ENCODE measurements around the gene ZNF516. TPM values are rescaled to one million over a fixed set of nuclear protein-coding genes. Genes with fewer than 3 reads are reported as not detected.

Gene ZNF516
- total and polyA plus RNA-seq, 2 of the 13 experiments (the other 11 are each of a cell fraction or from before 2014, with no cell fraction given): 16.6 to 18.7 TPM

DNA sequence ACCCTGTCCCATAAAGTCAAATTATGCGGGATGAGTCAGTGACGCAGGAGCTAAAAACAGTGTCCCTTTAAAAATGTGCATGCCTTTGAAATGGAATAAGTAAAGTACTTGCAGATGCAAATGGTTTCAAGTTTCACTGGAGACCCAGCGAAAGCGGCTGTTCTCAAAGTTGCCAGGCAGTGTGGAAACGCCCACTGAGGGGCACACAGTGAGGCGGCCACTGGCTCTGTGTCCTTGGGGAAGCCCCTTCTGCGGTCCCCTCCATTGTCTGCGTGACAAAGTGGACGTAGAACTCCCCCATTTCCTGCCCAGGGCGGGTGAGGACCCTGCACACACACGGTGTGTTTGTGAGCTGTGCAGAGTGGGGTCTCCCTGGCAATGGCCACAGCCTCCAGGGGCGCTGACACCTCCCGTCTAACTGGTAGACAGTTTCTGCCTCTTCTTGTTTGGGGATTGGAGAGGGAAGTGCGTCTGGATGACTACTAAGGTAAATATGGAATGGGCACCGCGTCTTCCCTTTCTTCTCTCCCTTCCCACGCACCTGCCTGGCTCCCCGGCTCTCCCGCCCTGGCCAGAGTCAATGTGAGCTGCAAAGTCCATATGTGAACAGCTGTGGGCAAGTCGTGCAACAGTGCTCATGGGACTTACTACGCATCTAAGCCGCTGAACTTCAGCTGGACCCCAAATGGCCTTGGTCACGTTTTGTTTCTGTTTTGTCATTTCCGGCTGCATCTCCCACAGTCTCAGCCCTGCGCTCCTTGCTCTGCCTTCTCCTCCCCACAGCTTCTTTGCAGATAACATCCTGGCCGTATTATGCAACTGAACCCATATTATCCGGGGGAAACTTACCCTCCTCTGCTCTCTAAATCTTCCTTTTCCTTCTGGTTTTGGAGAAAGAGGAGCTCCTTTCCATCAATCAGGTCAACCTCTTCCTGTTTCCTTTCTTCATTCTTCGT lies 33.7 kb upstream of the ZNF516 start (continued):
- TF ChIP-seq GABPA (IDR thresholded peaks at IDR 0.05; ENCODE audit: low read depth, low read length) (no peak; the same call in 1 of the 2 replicates), GABPA (CRISPR knock-in tag; IDR thresholded peaks at IDR 0.05; ENCODE audit: low read depth) (peak; percentile 67), GATAD2A (CRISPR knock-in tag; IDR thresholded peaks at IDR 0.05) (0 out of 2 replicates have a peak, but pooled peaks have one; percentile 3), ARNT (IDR thresholded peaks at IDR 0.05) (no peak), TSC22D2 (CRISPR knock-in tag; IDR thresholded peaks at IDR 0.05; ENCODE audit: borderline replicate concordance) (no peak), DMAP1 (CRISPR knock-in tag; IDR thresholded peaks at IDR 0.05) (no peak), DR1 (CRISPR knock-in tag; IDR thresholded peaks at IDR 0.05) (no peak), ZNF558 (CRISPR knock-in tag; IDR thresholded peaks at IDR 0.05; ENCODE audit: borderline replicate concordance) (0 out of 2 replicates have a peak, but pooled peaks have one; percentile 75), ZNF501 (CRISPR knock-in tag; IDR thresholded peaks at IDR 0.05) (0 out of 2 replicates have a peak, but pooled peaks have one; percentile 7), E2F5 (CRISPR knock-in tag; conservative IDR thresholded peaks at IDR 0.05) (no peak), FOXO4 (CRISPR knock-in tag; conservative IDR thresholded peaks at IDR 0.05) (0 out of 2 replicates have a peak, but pooled peaks have one; percentile 93), ZNF441 (CRISPR knock-in tag; IDR thresholded peaks at IDR 0.05; ENCODE audit: borderline replicate concordance) (0 out of 2 replicates have a peak, but pooled peaks have one; percentile 18), THYN1 (CRISPR knock-in tag; IDR thresholded peaks at IDR 0.05; ENCODE audit: borderline replicate concordance, low read depth) (no peak), ZMAT3 (CRISPR knock-in tag; conservative IDR thresholded peaks at IDR 0.05) (0 out of 2 replicates have a peak, but pooled peaks have one; percentile 24)
- TF ChIP-seq, protein P1, sequence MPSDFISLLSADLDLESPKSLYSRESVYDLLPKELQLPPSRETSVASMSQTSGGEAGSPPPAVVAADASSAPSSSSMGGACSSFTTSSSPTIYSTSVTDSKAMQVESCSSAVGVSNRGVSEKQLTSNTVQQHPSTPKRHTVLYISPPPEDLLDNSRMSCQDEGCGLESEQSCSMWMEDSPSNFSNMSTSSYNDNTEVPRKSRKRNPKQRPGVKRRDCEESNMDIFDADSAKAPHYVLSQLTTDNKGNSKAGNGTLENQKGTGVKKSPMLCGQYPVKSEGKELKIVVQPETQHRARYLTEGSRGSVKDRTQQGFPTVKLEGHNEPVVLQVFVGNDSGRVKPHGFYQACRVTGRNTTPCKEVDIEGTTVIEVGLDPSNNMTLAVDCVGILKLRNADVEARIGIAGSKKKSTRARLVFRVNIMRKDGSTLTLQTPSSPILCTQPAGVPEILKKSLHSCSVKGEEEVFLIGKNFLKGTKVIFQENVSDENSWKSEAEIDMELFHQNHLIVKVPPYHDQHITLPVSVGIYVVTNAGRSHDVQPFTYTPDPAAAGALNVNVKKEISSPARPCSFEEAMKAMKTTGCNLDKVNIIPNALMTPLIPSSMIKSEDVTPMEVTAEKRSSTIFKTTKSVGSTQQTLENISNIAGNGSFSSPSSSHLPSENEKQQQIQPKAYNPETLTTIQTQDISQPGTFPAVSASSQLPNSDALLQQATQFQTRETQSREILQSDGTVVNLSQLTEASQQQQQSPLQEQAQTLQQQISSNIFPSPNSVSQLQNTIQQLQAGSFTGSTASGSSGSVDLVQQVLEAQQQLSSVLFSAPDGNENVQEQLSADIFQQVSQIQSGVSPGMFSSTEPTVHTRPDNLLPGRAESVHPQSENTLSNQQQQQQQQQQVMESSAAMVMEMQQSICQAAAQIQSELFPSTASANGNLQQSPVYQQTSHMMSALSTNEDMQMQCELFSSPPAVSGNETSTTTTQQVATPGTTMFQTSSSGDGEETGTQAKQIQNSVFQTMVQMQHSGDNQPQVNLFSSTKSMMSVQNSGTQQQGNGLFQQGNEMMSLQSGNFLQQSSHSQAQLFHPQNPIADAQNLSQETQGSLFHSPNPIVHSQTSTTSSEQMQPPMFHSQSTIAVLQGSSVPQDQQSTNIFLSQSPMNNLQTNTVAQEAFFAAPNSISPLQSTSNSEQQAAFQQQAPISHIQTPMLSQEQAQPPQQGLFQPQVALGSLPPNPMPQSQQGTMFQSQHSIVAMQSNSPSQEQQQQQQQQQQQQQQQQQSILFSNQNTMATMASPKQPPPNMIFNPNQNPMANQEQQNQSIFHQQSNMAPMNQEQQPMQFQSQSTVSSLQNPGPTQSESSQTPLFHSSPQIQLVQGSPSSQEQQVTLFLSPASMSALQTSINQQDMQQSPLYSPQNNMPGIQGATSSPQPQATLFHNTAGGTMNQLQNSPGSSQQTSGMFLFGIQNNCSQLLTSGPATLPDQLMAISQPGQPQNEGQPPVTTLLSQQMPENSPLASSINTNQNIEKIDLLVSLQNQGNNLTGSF (CRISPR knock-in tag; IDR thresholded peaks at IDR 0.05): no peak
- TF ChIP-seq, protein P2, sequence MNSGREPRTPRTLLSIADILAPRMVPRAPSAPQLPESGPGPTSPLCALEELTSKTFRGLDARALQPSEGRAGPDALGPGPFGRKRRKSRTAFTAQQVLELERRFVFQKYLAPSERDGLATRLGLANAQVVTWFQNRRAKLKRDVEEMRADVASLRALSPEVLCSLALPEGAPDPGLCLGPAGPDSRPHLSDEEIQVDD (CRISPR knock-in tag; IDR thresholded peaks at IDR 0.05; ENCODE audit: borderline replicate concordance): no peak
- TF ChIP-seq, protein P3, sequence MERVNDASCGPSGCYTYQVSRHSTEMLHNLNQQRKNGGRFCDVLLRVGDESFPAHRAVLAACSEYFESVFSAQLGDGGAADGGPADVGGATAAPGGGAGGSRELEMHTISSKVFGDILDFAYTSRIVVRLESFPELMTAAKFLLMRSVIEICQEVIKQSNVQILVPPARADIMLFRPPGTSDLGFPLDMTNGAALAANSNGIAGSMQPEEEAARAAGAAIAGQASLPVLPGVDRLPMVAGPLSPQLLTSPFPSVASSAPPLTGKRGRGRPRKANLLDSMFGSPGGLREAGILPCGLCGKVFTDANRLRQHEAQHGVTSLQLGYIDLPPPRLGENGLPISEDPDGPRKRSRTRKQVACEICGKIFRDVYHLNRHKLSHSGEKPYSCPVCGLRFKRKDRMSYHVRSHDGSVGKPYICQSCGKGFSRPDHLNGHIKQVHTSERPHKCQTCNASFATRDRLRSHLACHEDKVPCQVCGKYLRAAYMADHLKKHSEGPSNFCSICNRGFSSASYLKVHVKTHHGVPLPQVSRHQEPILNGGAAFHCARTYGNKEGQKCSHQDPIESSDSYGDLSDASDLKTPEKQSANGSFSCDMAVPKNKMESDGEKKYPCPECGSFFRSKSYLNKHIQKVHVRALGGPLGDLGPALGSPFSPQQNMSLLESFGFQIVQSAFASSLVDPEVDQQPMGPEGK (CRISPR knock-in tag; IDR thresholded peaks at IDR 0.05): 0 out of 2 replicates have a peak, but pooled peaks have one; percentile 3
- TF ChIP-seq, protein P4, sequence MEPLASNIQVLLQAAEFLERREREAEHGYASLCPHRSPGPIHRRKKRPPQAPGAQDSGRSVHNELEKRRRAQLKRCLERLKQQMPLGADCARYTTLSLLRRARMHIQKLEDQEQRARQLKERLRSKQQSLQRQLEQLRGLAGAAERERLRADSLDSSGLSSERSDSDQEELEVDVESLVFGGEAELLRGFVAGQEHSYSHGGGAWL (CRISPR knock-in tag; IDR thresholded peaks at IDR 0.05): no peak
